HEK293 (cell line): ENCODE data around the gene SF3B5.
A peak's percentile ranks its signal among the peaks of the same experiment; 100 is the strongest.

Experiments used
- BCL11B ChIP-seq: fragments of 450-650 bp; formaldehyde crosslinking; IDR thresholded peaks from 2 replicates; pipeline ENCODE4 v1.5.1; 2016; ENCODE audit warnings: low read depth, missing biosample characterization, missing genetic modification characterization
- KLF16 ChIP-seq: fragments of 450-650 bp; formaldehyde crosslinking; IDR thresholded peaks from 2 replicates; pipeline ENCODE4 v1.5.1; 2017; ENCODE audit warnings: missing biosample characterization, missing genetic modification characterization
- KLF7 ChIP-seq: fragments of 450-650 bp; formaldehyde crosslinking; IDR thresholded peaks from 2 replicates; pipeline ENCODE4 v1.5.1; 2016; ENCODE audit warnings: missing biosample characterization, missing genetic modification characterization, borderline replicate concordance
- PRDM4 ChIP-seq: fragments of 450-650 bp; formaldehyde crosslinking; IDR thresholded peaks from 2 replicates; pipeline ENCODE4 v1.5.1; 2017; ENCODE audit warnings: missing biosample characterization, missing genetic modification characterization
- PRDM6 ChIP-seq: fragments of 450-650 bp; formaldehyde crosslinking; IDR thresholded peaks from 2 replicates; pipeline ENCODE4 v1.5.1; 2017; ENCODE audit warnings: missing biosample characterization, missing genetic modification characterization
- SCRT1 ChIP-seq: fragments of 450-650 bp; formaldehyde crosslinking; IDR thresholded peaks from 2 replicates; pipeline ENCODE4 v1.5.1; 2016; ENCODE audit warnings: missing biosample characterization, missing genetic modification characterization, borderline replicate concordance
- SCRT2 ChIP-seq: fragments of 450-650 bp; formaldehyde crosslinking; IDR thresholded peaks from 2 replicates; pipeline ENCODE4 v1.5.1; 2016; ENCODE audit warnings: missing biosample characterization, missing genetic modification characterization
- TCF7L2 ChIP-seq: IDR thresholded peaks from 2 replicates; pipeline ENCODE4 v1.6.1; 2011; ENCODE audit warnings: low read depth, mild to moderate bottlenecking, inconsistent platforms, low read length, moderate library complexity, borderline replicate concordance
- TRIM28 ChIP-seq: IDR thresholded peaks from 2 replicates; pipeline ENCODE4 v1.6.1; 2011; ENCODE audit warnings: low read length, control low read depth, borderline replicate concordance
- ZBTB49 ChIP-seq: fragments of 450-650 bp; formaldehyde crosslinking; IDR thresholded peaks from 2 replicates; pipeline ENCODE4 v1.5.1; 2016; ENCODE audit warnings: missing biosample characterization, missing genetic modification characterization, low read depth
- ZBTB8A ChIP-seq: fragments of 450-650 bp; formaldehyde crosslinking; IDR thresholded peaks from 2 replicates; pipeline ENCODE4 v1.5.1; 2016; ENCODE audit warnings: missing biosample characterization, missing genetic modification characterization
- ZFP69B ChIP-seq: fragments of 450-650 bp; formaldehyde crosslinking; IDR thresholded peaks from 2 replicates; pipeline ENCODE4 v1.5.1; 2016; ENCODE audit warnings: missing biosample characterization, missing genetic modification characterization
- ZNF10 ChIP-seq: fragments of 450-650 bp; formaldehyde crosslinking; IDR thresholded peaks from 2 replicates; pipeline ENCODE4 v1.5.1; 2017; ENCODE audit warnings: missing biosample characterization, missing genetic modification characterization
- ZNF155 ChIP-seq: fragments of 450-650 bp; formaldehyde crosslinking; IDR thresholded peaks from 2 replicates; pipeline ENCODE4 v1.5.1; 2016; ENCODE audit warnings: missing biosample characterization, missing genetic modification characterization
- ZNF169 ChIP-seq: fragments of 450-650 bp; formaldehyde crosslinking; IDR thresholded peaks from 2 replicates; pipeline ENCODE4 v1.5.1; 2016; ENCODE audit warnings: missing biosample characterization, missing genetic modification characterization
- ZNF174 ChIP-seq: fragments of 450-650 bp; formaldehyde crosslinking; IDR thresholded peaks from 2 replicates; pipeline ENCODE4 v1.5.0; 2017; ENCODE audit warnings: missing biosample characterization, mild to moderate bottlenecking, missing genetic modification characterization
- ZNF248 ChIP-seq: fragments of 450-650 bp; formaldehyde crosslinking; IDR thresholded peaks from 2 replicates; pipeline ENCODE4 v1.5.1; 2017; ENCODE audit warnings: missing biosample characterization, missing genetic modification characterization
- ZNF26 ChIP-seq: fragments of 450-650 bp; formaldehyde crosslinking; IDR thresholded peaks from 2 replicates; pipeline ENCODE4 v1.5.1; 2016; ENCODE audit warnings: missing biosample characterization, missing genetic modification characterization
- ZNF266 ChIP-seq: fragments of 450-650 bp; formaldehyde crosslinking; IDR thresholded peaks from 2 replicates; pipeline ENCODE4 v1.5.1; 2016; ENCODE audit warnings: missing biosample characterization, missing genetic modification characterization, low read depth
- ZNF324 ChIP-seq: fragments of 450-650 bp; formaldehyde crosslinking; IDR thresholded peaks from 2 replicates; pipeline ENCODE4 v1.5.1; 2016; ENCODE audit warnings: missing biosample characterization, missing genetic modification characterization
- ZNF416 ChIP-seq: fragments of 450-650 bp; formaldehyde crosslinking; IDR thresholded peaks from 2 replicates; pipeline ENCODE4 v1.5.1; 2016; ENCODE audit warnings: missing biosample characterization, missing genetic modification characterization
- ZNF513 ChIP-seq: fragments of 450-650 bp; IDR thresholded peaks from 2 replicates; pipeline ENCODE4 v1.5.1; 2018; ENCODE audit warnings: missing biosample characterization, missing genetic modification characterization
- ZNF571 ChIP-seq: fragments of 450-650 bp; formaldehyde crosslinking; IDR thresholded peaks from 2 replicates; pipeline ENCODE4 v1.5.0; 2017; ENCODE audit warnings: missing biosample characterization, missing genetic modification characterization
- ZNF580 ChIP-seq: fragments of 450-650 bp; formaldehyde crosslinking; IDR thresholded peaks from 2 replicates; pipeline ENCODE4 v1.5.1; 2016; ENCODE audit warnings: missing biosample characterization, missing genetic modification characterization
- ZNF664 ChIP-seq: fragments of 450-650 bp; formaldehyde crosslinking; IDR thresholded peaks from 2 replicates; pipeline ENCODE4 v1.5.1; 2016; ENCODE audit warnings: missing biosample characterization, missing genetic modification characterization
- ZNF701 ChIP-seq: fragments of 450-650 bp; formaldehyde crosslinking; IDR thresholded peaks from 2 replicates; pipeline ENCODE4 v1.5.1; 2016; ENCODE audit warnings: missing biosample characterization, missing genetic modification characterization
- ZNF792 ChIP-seq: fragments of 450-650 bp; formaldehyde crosslinking; IDR thresholded peaks from 2 replicates; pipeline ENCODE4 v1.5.1; 2016; ENCODE audit warnings: missing biosample characterization, missing genetic modification characterization
- ZNF837 ChIP-seq: fragments of 450-650 bp; formaldehyde crosslinking; IDR thresholded peaks from 2 replicates; pipeline ENCODE4 v1.5.1; 2016; ENCODE audit warnings: missing biosample characterization, missing genetic modification characterization
- ZSCAN16 ChIP-seq: fragments of 450-650 bp; formaldehyde crosslinking; IDR thresholded peaks from 2 replicates; pipeline ENCODE4 v1.5.1; 2016; ENCODE audit warnings: missing biosample characterization, missing genetic modification characterization

Gene SF3B5

GRCh38 chr6:144095134-144096002 is at the start of gene SF3B5 (continued):
- no peak for TF ChIP-seq ZBTB49 (tag by site-specific recombination)
- peak; percentile 85 for TF ChIP-seq TRIM28
- TF ChIP-seq ZNF792 (tag by site-specific recombination) = no peak
- TF ChIP-seq ZNF174 (tag by site-specific recombination) = no peak
- TF ChIP-seq ZNF701 (tag by site-specific recombination) = no peak
- TF ChIP-seq ZNF324 (tag by site-specific recombination) = no peak
- no peak for TF ChIP-seq ZNF10 (tag by site-specific recombination)
- TF ChIP-seq ZSCAN16 = no peak
- TF ChIP-seq ZNF248 (tag by site-specific recombination) = no peak
- TF ChIP-seq PRDM6 (tag by site-specific recombination) = no peak
- TF ChIP-seq SCRT1 (tag by site-specific recombination) = peak; percentile 100
- no peak for TF ChIP-seq ZNF169 (tag by site-specific recombination)
- TF ChIP-seq ZNF580 (tag by site-specific recombination) = peak; percentile 78
- no peak for TF ChIP-seq ZNF513 (tag by site-specific recombination)
- TF ChIP-seq ZNF266 (tag by site-specific recombination) = no peak
- TF ChIP-seq ZNF837 (tag by site-specific recombination) = no peak
- peak; percentile 100 for TF ChIP-seq SCRT2 (tag by site-specific recombination)
- no peak for TF ChIP-seq BCL11B
- no peak for TF ChIP-seq TCF7L2
- no peak; the same call in 1 of the 2 replicates for TF ChIP-seq KLF16 (tag by site-specific recombination)
- no peak for TF ChIP-seq ZNF416 (tag by site-specific recombination)
- TF ChIP-seq ZFP69B = 0 out of 2 replicates have a peak, but pooled peaks have one; percentile 17
- no peak for TF ChIP-seq ZNF155
- no peak for TF ChIP-seq KLF7 (tag by site-specific recombination)
- TF ChIP-seq ZNF664 = no peak
- TF ChIP-seq PRDM4 = no peak
- no peak for TF ChIP-seq ZNF571
- 0 out of 2 replicates have a peak, but pooled peaks have one; percentile 32 for TF ChIP-seq ZBTB8A (tag by site-specific recombination)
- TF ChIP-seq ZNF26 (tag by site-specific recombination) = no peak
